Mucosa of stomach (tissue), 1 donor: ENCODE results near the gene EPB41L3.

Experiments
- H3K27me3 ChIP-seq: one replicate; pipeline ENCODE4 v1.7.0; 2013; ENCODE audit warnings: mild to moderate bottlenecking, low read length; ENCODE audit not compliant: control insufficient read depth, insufficient read depth
- H3K36me3 ChIP-seq: one replicate; pipeline ENCODE4 v1.7.0; 2013; ENCODE audit warnings: low read length; ENCODE audit not compliant: control insufficient read depth, insufficient read depth
- H3K4me1 ChIP-seq: one replicate; pipeline ENCODE4 v1.7.0; 2013; ENCODE audit warnings: mild to moderate bottlenecking, low read length; ENCODE audit not compliant: control insufficient read depth, insufficient read depth
- H3K4me3 ChIP-seq: one replicate; pipeline ENCODE4 v1.7.0; 2013; ENCODE audit warnings: low read length
- H3K9ac ChIP-seq: one replicate; pipeline ENCODE4 v1.7.0; 2013; ENCODE audit warnings: mild to moderate bottlenecking, low read length, moderate library complexity
- H3K9me3 ChIP-seq: one replicate; pipeline ENCODE4 v1.7.0; 2013; ENCODE audit warnings: mild to moderate bottlenecking, low read length, moderate library complexity; ENCODE audit not compliant: control insufficient read depth
- donor health status: Pancreatic carcinoma.

EPB41L3 gene

DNA sequence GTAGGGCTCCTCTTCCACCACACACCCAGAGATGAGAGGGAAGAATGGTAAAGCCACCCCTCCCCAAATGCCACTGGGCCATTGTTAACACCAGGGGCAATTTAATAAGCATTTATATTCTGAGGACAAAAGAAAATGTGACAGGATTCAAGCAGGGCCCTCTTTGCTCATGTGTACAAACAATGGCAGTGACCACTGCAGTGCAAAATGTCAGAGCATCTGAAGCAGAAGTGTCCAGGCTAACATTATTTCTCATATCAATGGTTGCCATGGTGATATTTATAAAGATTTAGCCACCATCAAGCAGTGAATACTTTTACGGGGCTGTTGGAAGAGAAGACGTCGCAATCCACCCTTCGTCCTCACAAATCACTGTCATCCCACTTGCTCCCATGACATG is 10.8 kb upstream of the EPB41L3 start:
- Histone ChIP-seq H3K36me3 (no peaks in the 10 kb centered on the region), H3K27me3 (no peaks in the 10 kb centered on the region), H3K9ac (no peak overlapping the region), H3K4me1 (no peaks in the 10 kb centered on the region), H3K4me3 (no peak overlapping the region), H3K9me3 (no peaks in the 10 kb centered on the region)

DNA sequence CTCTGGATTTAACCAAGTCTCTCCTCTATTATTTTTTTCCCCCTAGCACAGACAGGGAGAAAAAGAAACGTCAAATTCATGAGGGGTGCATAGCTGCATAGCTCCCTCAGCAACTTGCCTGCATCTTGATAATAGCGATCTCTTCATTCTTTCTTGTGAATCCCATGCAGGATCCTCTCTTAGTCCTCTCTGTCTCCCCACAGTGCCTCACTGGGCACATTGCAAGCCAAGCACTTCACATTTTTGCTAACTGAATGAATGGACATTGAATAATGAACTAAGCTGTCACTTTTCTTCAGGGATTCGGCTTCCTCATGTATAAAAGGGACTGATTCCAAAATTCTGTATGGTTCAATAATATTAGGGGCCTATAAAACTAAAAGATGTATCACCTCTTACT is 2.9 kb upstream of the EPB41L3 start:
- Histone ChIP-seq H3K4me1 (no peaks in the 10 kb centered on the region), H3K9me3 (no peaks in the 10 kb centered on the region), H3K9ac (no peak overlapping the region), H3K27me3 (peaks cover 18% of the 10 kb centered on the region), H3K36me3 (no peaks in the 10 kb centered on the region), H3K4me3 (no peak overlapping the region)

DNA sequence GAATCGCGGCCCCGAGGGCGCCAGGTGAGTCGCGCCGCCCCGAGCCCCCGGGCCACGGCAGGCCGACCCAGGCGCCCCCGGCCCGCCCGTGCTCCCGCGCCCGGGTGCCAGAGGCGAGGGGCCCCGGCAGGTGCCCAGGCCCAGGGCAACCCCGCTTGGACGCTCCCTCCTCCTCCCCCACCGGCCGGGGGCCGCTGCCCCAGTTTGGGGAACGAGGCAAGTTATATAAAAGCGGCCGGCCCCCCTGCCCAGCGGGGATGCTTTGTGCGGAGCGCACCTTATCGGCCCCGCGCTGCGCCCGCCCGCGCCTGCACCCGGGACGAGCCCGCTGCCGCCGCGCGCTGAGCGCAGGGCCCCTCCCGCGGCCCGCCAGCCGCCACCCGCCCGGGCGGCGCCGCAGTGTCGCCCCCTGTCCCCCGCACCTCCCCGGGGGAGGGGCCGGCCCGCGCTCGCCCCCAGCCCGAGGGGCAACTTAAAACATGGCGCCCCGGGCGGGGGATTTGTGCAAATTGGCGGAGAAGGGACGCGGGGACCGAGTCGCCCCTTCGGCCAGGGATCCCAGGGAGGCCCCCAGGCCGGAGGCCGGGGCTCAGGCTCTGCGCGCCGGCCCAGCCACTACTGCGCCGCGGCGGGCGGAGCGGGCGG is 639 bp downstream of the EPB41L3 start:
- no peaks in the 10 kb centered on the region for H3K36me3 ChIP-seq
- no peak overlapping the region for H3K9ac ChIP-seq
- H3K4me1 ChIP-seq, result no peaks in the 10 kb centered on the region
- H3K4me3 ChIP-seq, result no peak overlapping the region
- peaks cover 18% of the 10 kb centered on the region for H3K27me3 ChIP-seq
- H3K9me3 ChIP-seq, result no peaks in the 10 kb centered on the region

- Histone ChIP-seq H3K4me3 (no peak overlapping the region), H3K4me1 (no peaks in the 10 kb centered on the region), H3K9ac (no peak overlapping the region), H3K36me3 (no peaks in the 10 kb centered on the region), H3K9me3 (no peaks in the 10 kb centered on the region), H3K27me3 (peaks cover 18% of the 10 kb centered on the region)
Observed at GRCh38 chr18:5542515-5543035, 1.2 kb downstream of the EPB41L3 start.

DNA sequence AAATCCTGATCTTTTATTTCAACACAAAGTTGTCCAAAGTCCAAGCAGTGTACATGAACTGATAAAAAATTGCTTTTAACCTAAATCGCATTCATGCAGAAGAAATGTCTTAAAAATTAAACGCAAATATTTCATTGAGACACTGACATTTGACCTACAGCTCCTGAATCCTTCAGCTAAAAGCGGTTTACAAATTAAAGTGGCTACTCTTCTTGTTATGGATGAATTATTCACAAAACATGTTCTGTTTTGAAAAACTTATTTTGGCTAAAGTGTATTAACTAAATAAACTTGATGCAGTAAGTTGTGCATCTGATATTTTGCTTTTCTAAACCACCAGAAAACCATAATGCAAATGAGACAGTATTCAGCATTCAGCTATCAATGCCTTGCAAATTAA is 2.2 kb downstream of the EPB41L3 start:
- Histone ChIP-seq H3K36me3 (no peaks in the 10 kb centered on the region), H3K4me3 (no peak overlapping the region), H3K27me3 (peaks cover 18% of the 10 kb centered on the region), H3K9ac (no peak overlapping the region), H3K4me1 (no peaks in the 10 kb centered on the region), H3K9me3 (no peaks in the 10 kb centered on the region)

- Histone ChIP-seq H3K4me3 (no peak overlapping the region), H3K4me1 (no peaks in the 10 kb centered on the region), H3K9me3 (no peaks in the 10 kb centered on the region), H3K27me3 (peaks cover 18% of the 10 kb centered on the region), H3K36me3 (no peaks in the 10 kb centered on the region), H3K9ac (no peak overlapping the region)
Observed at GRCh38 chr18:5539391-5539790, 4.4 kb downstream of the EPB41L3 start.

- Histone ChIP-seq H3K4me3 (no peak overlapping the region), H3K27me3 (peaks cover 11% of the 10 kb centered on the region), H3K36me3 (no peaks in the 10 kb centered on the region), H3K9ac (no peak overlapping the region), H3K9me3 (no peaks in the 10 kb centered on the region), H3K4me1 (no peaks in the 10 kb centered on the region)
Observed at GRCh38 chr18:5538544-5538943, 5.3 kb downstream of the EPB41L3 start.

DNA sequence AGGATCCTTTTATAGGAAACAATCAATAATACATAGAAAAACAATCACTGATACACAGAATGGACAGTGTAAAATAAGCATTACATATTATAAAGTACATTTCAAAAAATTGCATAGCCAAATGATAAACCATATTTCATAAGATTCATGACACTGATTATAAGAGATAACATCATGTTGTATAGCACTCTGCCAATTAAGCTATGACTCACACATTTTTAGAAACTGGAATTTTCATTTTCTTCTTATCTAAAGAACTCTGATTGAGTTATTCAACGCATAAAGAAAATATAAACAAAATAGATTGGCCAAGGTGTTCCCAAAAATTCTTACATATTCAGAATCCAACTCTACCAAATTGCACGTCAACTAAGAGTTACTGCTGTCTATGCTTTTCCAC is 5.9 kb downstream of the EPB41L3 start:
- Histone ChIP-seq H3K27me3 (peaks cover 9% of the 10 kb centered on the region), H3K36me3 (no peaks in the 10 kb centered on the region), H3K4me1 (no peaks in the 10 kb centered on the region), H3K9me3 (no peaks in the 10 kb centered on the region), H3K9ac (no peak overlapping the region), H3K4me3 (no peak overlapping the region)

GRCh38 chr18:5534845-5535244 is 9.0 kb downstream of the EPB41L3 start:
- H3K9ac ChIP-seq, result no peak overlapping the region
- no peak overlapping the region for H3K4me3 ChIP-seq
- no peaks in the 10 kb centered on the region for H3K4me1 ChIP-seq
- no peaks in the 10 kb centered on the region for H3K9me3 ChIP-seq
- H3K36me3 ChIP-seq, result no peaks in the 10 kb centered on the region
- H3K27me3 ChIP-seq, result no peaks in the 10 kb centered on the region

DNA sequence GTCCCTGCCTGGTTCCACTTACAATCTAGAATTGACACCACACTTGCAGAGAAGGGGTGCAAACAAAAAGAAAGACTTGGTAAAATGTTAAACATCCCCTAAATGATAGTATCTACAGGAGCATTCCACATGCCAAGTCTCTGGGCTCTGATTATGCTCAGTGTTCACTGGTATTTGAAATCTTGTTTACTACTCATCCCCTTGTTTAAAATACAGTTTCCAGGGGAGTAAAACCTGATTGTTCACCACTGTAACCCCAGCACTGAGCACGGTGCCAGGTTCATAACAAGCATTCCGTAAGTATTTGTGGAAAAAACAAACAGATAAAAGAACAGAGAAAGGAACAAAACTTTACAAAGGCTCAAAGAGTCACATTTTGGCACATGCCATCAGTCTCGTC is 11.7 kb downstream of the EPB41L3 start:
- no peaks in the 10 kb centered on the region for H3K4me1 ChIP-seq

DNA sequence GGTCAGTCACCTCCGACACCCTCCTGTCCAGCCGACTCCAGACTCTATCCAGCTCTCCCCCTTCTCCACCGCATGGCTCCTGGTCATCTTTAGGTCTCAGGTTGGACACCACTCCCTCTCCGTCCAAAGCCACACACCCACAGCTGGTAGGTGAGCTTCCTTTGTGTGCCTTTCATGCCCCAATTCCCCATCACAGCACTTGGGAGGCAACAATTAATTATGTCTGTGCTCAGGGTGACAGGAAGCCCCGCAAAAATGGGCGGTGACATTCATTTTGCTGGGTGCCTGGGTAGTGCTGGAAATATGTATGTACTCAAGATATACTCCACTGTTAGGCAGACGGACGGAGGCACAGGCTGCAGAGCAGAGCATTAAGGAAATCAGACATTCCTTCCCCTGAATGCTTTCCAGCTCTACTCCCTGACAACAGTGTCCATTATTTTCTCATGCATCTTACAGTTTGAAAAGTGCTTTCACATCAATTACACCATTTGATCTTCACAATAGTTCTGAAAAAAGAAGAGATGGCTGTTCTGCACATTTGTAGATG is 13.1 kb downstream of the EPB41L3 start:
- Histone ChIP-seq H3K9me3 (no peaks in the 10 kb centered on the region), H3K4me1 (no peaks in the 10 kb centered on the region)

More for the DNA sequence above, 11.7 kb downstream of the EPB41L3 start:
- Histone ChIP-seq H3K4me3 (no peak overlapping the region), H3K9me3 (no peaks in the 10 kb centered on the region), H3K9ac (no peak overlapping the region), H3K36me3 (no peaks in the 10 kb centered on the region), H3K27me3 (no peaks in the 10 kb centered on the region)

GRCh38 chr18:5529471-5529870 is 14.3 kb downstream of the EPB41L3 start:
- Histone ChIP-seq H3K4me3 (no peak overlapping the region), H3K4me1 (no peaks in the 10 kb centered on the region), H3K9me3 (no peaks in the 10 kb centered on the region), H3K27me3 (no peaks in the 10 kb centered on the region), H3K9ac (no peak overlapping the region), H3K36me3 (no peaks in the 10 kb centered on the region)

More for the DNA sequence above, 13.1 kb downstream of the EPB41L3 start:
- Histone ChIP-seq H3K27me3 (no peaks in the 10 kb centered on the region), H3K9ac (no peak overlapping the region), H3K36me3 (no peaks in the 10 kb centered on the region), H3K4me3 (no peak overlapping the region)
